ENCODE data around the gene KAT6B. TPM values are rescaled to one million over a fixed set of nuclear protein-coding genes. Genes with fewer than 3 reads are reported as not detected.

KAT6B gene
- total and polyA plus RNA-seq, 7 experiments from 2014 or later, result 33.2 to 80.5 (median 63.6) TPM

DNA sequence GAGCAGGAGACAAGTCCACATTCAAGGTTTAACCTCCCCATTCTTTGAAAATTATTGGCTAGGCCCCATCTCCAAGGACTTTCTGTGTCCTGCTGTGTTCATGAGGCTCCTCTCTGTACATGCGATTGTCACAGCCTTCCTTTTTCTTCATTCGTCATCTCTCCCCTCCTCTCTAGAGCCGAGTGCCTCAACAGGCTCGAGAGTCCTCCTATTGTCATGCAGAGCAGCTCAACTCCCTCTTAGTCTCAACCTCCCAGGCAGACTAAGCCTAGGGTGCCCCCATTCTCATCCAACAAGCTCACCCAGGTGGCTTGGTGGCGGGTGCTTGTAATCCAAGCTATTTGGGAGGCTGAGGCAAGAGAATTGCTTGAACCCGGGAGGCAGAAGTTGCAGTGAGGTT is 249.9 kb downstream of the KAT6B start:
- Mint-ChIP-seq H3K27ac (no peak overlapping the region), H3K36me3 (peaks cover 0 to 4% (median 3%) of the 10 kb centered on the region in 5 donors), H3K4me3 (peak overlapping the region in 1 of 10 donors; percentile 18), H3K9me3 (peaks cover 0 to 5% (median 3%) of the 10 kb centered on the region in 11 donors), H3K27me3 (no peaks in the 10 kb centered on the region), H3K4me1 (peaks cover 0 to 10% (median 0%) of the 10 kb centered on the region in 7 donors)
- no peak for ATAC-seq
- CTCF ChIA-PET, result interaction anchor here (0.7 kb wide), 1 partner anchor 24 kb away, joined by 3 read pairs; no protein-coding TSS in a partner anchor
- Histone ChIP-seq H3K4me1 (ENCODE audit: control insufficient read depth in 2 of 2, insufficient read depth in 2 of 2, low read length in 2 of 2) (no peaks in the 10 kb centered on the region), H3K27ac (ENCODE audit: low read depth, low read length) (no peak overlapping the region), H3K9me3 (ENCODE audit: control insufficient read depth in 2 of 3, low read length in 3 of 3) (no peaks in the 10 kb centered on the region), H3K27me3 (ENCODE audit: control insufficient read depth in 2 of 2, insufficient read depth in 2 of 2, low read length in 2 of 2) (no peaks in the 10 kb centered on the region), H3K4me3 (ENCODE audit: low read length) (no peak overlapping the region), H3K36me3 (ENCODE audit: control insufficient read depth in 2 of 3, insufficient read depth in 3 of 3, low read length in 3 of 3) (no peaks in the 10 kb centered on the region)
- POLR2A ChIA-PET, result no interaction called here
- intact Hi-C loops (cut with micrococcal nuclease), result no loop called here
- DNase-seq, result no peak

DNA sequence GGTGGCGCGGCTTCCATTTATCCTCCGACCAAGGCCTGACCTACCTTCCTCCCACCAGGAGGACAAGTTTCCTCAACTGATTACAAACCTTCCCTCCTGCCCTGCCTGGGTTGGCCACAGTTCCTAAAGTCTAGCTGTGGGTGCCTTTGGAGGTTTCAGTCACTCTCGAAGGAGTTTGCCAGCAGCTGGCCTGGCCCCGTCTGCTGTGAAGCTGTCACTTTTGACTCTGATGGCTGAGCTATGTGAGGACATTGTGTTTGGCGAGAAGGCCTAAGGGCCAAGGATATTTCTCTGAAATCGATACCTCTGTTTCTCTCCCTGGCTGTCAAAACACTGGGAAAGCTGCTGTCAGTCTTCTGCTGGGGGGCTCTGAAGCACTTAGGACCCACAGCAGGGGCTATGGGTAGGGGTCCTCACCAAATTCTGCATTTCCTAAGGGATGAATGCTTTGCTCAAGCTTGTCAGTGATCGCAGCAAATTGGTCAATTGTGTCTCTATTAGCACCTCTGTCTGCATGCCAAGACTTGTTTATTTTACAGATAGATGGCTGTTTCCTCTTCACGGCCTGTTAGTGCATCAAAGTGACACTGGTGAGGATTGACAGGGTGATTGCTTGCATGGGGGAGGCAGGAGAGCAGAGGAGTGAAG is 253.2 kb downstream of the KAT6B start:
- DNase-seq, result no peak
- Mint-ChIP-seq H3K4me3 (no peak overlapping the region), H3K4me1 (peaks cover 0 to 8% (median 0%) of the 10 kb centered on the region in 7 donors), H3K27me3 (no peaks in the 10 kb centered on the region), H3K36me3 (peaks cover 0 to 9% (median 7%) of the 10 kb centered on the region in 5 donors), H3K9me3 (peaks cover 0 to 10% (median 7%) of the 10 kb centered on the region in 11 donors), H3K27ac (no peak overlapping the region)
- Histone ChIP-seq H3K4me1 (ENCODE audit: control insufficient read depth in 2 of 2, insufficient read depth in 2 of 2, low read length in 2 of 2) (no peaks in the 10 kb centered on the region), H3K27ac (ENCODE audit: low read depth, low read length) (no peak overlapping the region), H3K4me3 (ENCODE audit: low read length) (no peak overlapping the region), H3K9me3 (ENCODE audit: control insufficient read depth in 2 of 3, low read length in 3 of 3) (no peaks in the 10 kb centered on the region), H3K27me3 (ENCODE audit: control insufficient read depth in 2 of 2, insufficient read depth in 2 of 2, low read length in 2 of 2) (no peaks in the 10 kb centered on the region), H3K36me3 (ENCODE audit: control insufficient read depth in 2 of 3, insufficient read depth in 3 of 3, low read length in 3 of 3) (no peaks in the 10 kb centered on the region)
- CTCF ChIA-PET, result no interaction called here
- POLR2A ChIA-PET, result interaction anchor here (1.0 kb wide), 1 partner anchor 9 kb away, joined by 3 read pairs; no protein-coding TSS in a partner anchor
- intact Hi-C loops (cut with micrococcal nuclease), result no loop called here
- no peak for ATAC-seq

DNA sequence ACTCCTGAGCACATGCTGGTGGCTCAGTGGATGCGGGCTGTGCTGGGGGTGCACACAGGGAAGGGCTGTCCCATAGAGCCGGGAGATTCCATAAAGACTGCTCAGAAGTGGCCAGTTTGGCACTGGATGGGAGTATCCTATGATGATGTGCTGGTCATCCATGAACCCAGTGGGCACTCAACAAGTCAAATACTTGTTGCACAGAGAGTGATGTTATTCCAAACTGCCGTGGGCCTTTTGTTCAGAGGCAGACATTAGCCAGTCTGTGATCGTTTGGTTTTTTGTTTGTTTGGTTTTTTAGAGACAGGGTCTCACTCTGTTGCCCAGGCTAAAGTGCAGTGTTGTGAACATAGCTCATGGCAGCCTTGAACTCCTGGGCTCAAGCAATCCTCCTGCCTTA is 254.2 kb downstream of the KAT6B start:
- Histone ChIP-seq H3K27ac (ENCODE audit: low read depth, low read length) (no peak overlapping the region), H3K4me3 (ENCODE audit: low read length) (no peak overlapping the region), H3K4me1 (ENCODE audit: control insufficient read depth in 2 of 2, insufficient read depth in 2 of 2, low read length in 2 of 2) (no peaks in the 10 kb centered on the region), H3K36me3 (ENCODE audit: control insufficient read depth in 2 of 3, insufficient read depth in 3 of 3, low read length in 3 of 3) (no peaks in the 10 kb centered on the region), H3K9me3 (ENCODE audit: control insufficient read depth in 2 of 3, low read length in 3 of 3) (no peaks in the 10 kb centered on the region), H3K27me3 (ENCODE audit: control insufficient read depth in 2 of 2, insufficient read depth in 2 of 2, low read length in 2 of 2) (no peaks in the 10 kb centered on the region)
- Mint-ChIP-seq H3K9me3 (peaks cover 0 to 10% (median 7%) of the 10 kb centered on the region in 11 donors), H3K36me3 (peaks cover 0 to 9% (median 7%) of the 10 kb centered on the region in 5 donors), H3K27ac (peak overlapping the region in 1 of 9 donors; percentile 16), H3K4me3 (no peak overlapping the region), H3K27me3 (no peaks in the 10 kb centered on the region), H3K4me1 (no peaks in the 10 kb centered on the region)
- ATAC-seq, result no peak
- ChIA-PET POLR2A (no interaction called here), CTCF (no interaction called here)
- intact Hi-C loops (cut with micrococcal nuclease), result no loop called here
- no peak for DNase-seq

DNA sequence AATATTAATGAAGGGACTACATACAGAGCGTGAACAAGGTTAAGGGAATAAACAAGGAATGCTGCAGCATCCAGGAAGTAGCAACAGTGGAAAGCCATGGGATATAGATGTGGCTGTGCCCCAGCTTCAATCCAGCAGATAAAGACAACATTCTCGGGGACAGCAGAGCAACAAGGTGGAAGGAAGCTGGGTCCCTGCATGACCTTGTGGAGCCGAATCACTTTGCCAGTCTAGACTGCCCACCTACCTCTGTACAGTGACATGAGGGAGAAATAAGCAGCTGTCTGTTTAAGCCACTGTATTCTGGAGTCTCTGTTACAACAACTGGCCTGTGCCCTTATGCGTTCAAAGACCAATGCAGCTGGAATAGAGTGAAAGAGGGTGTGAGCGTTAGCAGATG is 255.0 kb downstream of the KAT6B start:
- Mint-ChIP-seq H3K27me3 (no peaks in the 10 kb centered on the region), H3K36me3 (peaks cover 0 to 9% (median 7%) of the 10 kb centered on the region in 5 donors)
- POLR2A ChIA-PET, result no interaction called here

More for the DNA sequence above, 255.0 kb downstream of the KAT6B start:
- H3K27ac ChIP-seq (ENCODE audit: low read depth, low read length), result no peak overlapping the region
- no peaks in the 10 kb centered on the region for H3K4me1 ChIP-seq (ENCODE audit: control insufficient read depth in 2 of 2, insufficient read depth in 2 of 2, low read length in 2 of 2)
- Mint-ChIP-seq H3K4me3 (no peak overlapping the region), H3K27ac (no peak overlapping the region), H3K4me1 (no peaks in the 10 kb centered on the region), H3K9me3 (peaks cover 0 to 10% (median 7%) of the 10 kb centered on the region in 11 donors)
- no peak overlapping the region for H3K4me3 ChIP-seq (ENCODE audit: low read length)
- no peaks in the 10 kb centered on the region for H3K9me3 ChIP-seq (ENCODE audit: control insufficient read depth in 2 of 3, low read length in 3 of 3)
- H3K36me3 ChIP-seq (ENCODE audit: control insufficient read depth in 2 of 3, insufficient read depth in 3 of 3, low read length in 3 of 3), result no peaks in the 10 kb centered on the region
- DNase-seq, result no peak
- intact Hi-C loops (cut with micrococcal nuclease), result no loop called here
- ATAC-seq, result no peak
- CTCF ChIA-PET, result interaction anchor here (0.6 to 1.2 kb wide), 2 partner anchors 10 to 661 kb away, joined by 3 read pairs; no protein-coding TSS in a partner anchor
- no peaks in the 10 kb centered on the region for H3K27me3 ChIP-seq (ENCODE audit: control insufficient read depth in 2 of 2, insufficient read depth in 2 of 2, low read length in 2 of 2)
